Bronchial epithelial cell (primary cell): Measurements from ENCODE around the gene AGO3. TPM values are rescaled to one million over a fixed set of nuclear protein-coding genes. Genes with fewer than 3 reads are reported as not detected.
"Not testable (repeated sequence)": the region's sequence is repeated elsewhere in the genome, so short reads cannot be mapped to it uniquely, and the experiment has no call there.

Experiments used
- DNase-seq: peaks from one replicate; pipeline ENCODE4 v3.0.0-alpha.2; 2010; ENCODE audit warnings: low read depth
- FAIRE-seq: peaks from 2 replicates; lab custom pipeline; 2011; peaks lifted over from hg19 to GRCh38; lab: Jason Lieb, UNC
- H3K27me3 ChIP-seq: 2 replicates; pipeline ENCODE4 v1.5.1; 2011; ENCODE audit warnings: low read length; ENCODE audit not compliant: control insufficient read depth, insufficient read depth
- H3K36me3 ChIP-seq: 2 replicates; pipeline ENCODE4 v1.5.1; 2011; ENCODE audit warnings: low read length; ENCODE audit not compliant: control insufficient read depth, insufficient read depth
- H3K4me3 ChIP-seq: 2 replicates; pipeline ENCODE4 v1.5.1; 2011; ENCODE audit warnings: mild to moderate bottlenecking, low read depth, low read length, control low read depth
- CTCF ChIP-seq: IDR thresholded peaks from 2 replicates; pipeline ENCODE4 v1.5.1; 2011; ENCODE audit warnings: mild to moderate bottlenecking, moderate library complexity, low read length, control low read depth, inconsistent platforms; ENCODE audit not compliant: insufficient read depth, severe bottlenecking
- total RNA-seq: library from RNA; depleted of rRNA; stranded (reverse); fragments of >200 nt; gene quantifications from 2 replicates; pipeline ENCODE4 v1.2.1, GENCODE V29; 2014

Gene AGO3
- total RNA-seq, 1 donor from 2014 or later: 9.5 TPM

- H3K27me3 ChIP-seq: no peaks in the 10 kb centered on the region
- DNase-seq: no peak
- H3K4me3 ChIP-seq: no peak overlapping the region
- peaks cover 6% of the 10 kb centered on the region for H3K36me3 ChIP-seq
- no peak for TF ChIP-seq CTCF
- no peak for FAIRE-seq
Measured at GRCh38 chr1:36014722-36015220, 83.9 kb downstream of the AGO3 start.

- no peak for FAIRE-seq
- peaks cover 6% of the 10 kb centered on the region for H3K36me3 ChIP-seq
- DNase-seq: no peak
- no peak overlapping the region for H3K4me3 ChIP-seq
- H3K27me3 ChIP-seq: no peaks in the 10 kb centered on the region
- TF ChIP-seq CTCF: no peak
Measured at GRCh38 chr1:36016686-36017085, 85.8 kb downstream of the AGO3 start.

- no peak overlapping the region for H3K4me3 ChIP-seq
- H3K36me3 ChIP-seq: peaks cover 2% of the 10 kb centered on the region
- DNase-seq: no peak
- no peaks in the 10 kb centered on the region for H3K27me3 ChIP-seq
- no peak for FAIRE-seq
- no peak for TF ChIP-seq CTCF
Measured at GRCh38 chr1:36023098-36023769, 92.3 kb downstream of the AGO3 start.

- not testable (repeated sequence) for DNase-seq, H3K4me3 ChIP-seq, FAIRE-seq, H3K36me3 ChIP-seq, H3K27me3 ChIP-seq
Measured at GRCh38 chr1:36024024-36024423, 93.1 kb downstream of the AGO3 start.

- FAIRE-seq: no peak
- no peaks in the 10 kb centered on the region for H3K27me3 ChIP-seq
- no peak for TF ChIP-seq CTCF
- no peak for DNase-seq
- H3K36me3 ChIP-seq: peaks cover 2% of the 10 kb centered on the region
- no peak overlapping the region for H3K4me3 ChIP-seq
Measured at GRCh38 chr1:36024847-36025246, 93.9 kb downstream of the AGO3 start.

- Histone ChIP-seq H3K27me3 (no peaks in the 10 kb centered on the region), H3K36me3 (peaks cover 2% of the 10 kb centered on the region), H3K4me3 (no peak overlapping the region)
- no peak for TF ChIP-seq CTCF
- DNase-seq (peak; percentile 56), FAIRE-seq (no peak)
Measured at GRCh38 chr1:36027766-36028165, 96.9 kb downstream of the AGO3 start.
